ENCODE results near the gene INHBA.

The INHBA gene

DNA sequence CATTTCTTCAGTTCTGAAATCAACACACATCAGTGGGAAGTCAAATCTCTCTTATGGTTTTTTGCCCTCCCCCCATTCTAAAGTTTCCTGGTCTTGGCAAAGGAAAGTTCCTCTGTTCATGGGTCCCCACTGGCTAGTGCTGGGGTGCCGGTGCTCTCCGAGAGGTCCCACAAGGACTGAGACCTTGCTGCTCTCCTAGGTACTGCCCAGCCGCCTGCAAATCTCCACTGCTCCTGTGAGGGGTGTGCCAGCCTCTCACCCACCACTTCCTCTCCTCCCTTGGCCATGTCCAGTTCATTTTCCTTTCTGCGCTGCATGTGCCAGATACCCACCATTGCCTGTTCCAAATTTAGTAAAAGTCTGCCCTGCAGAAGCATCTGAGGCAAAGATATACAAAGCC is 17.2 kb upstream of the INHBA start:
- H3K9me3 ChIP-seq (ENCODE audit: low read length), result no peaks in the 10 kb centered on the region
- no peaks in the 10 kb centered on the region for H4K20me1 ChIP-seq (ENCODE audit: insufficient read depth, low read length)
- no peak overlapping the region for H3K9ac ChIP-seq (ENCODE audit: low read length)
- H3K36me3 ChIP-seq (ENCODE audit: insufficient read depth, low read length), result no peaks in the 10 kb centered on the region
- no peak for TF ChIP-seq EZH2 (IDR thresholded peaks at IDR 0.05; ENCODE audit: borderline replicate concordance, low read length)
- TF ChIP-seq, protein P1, sequence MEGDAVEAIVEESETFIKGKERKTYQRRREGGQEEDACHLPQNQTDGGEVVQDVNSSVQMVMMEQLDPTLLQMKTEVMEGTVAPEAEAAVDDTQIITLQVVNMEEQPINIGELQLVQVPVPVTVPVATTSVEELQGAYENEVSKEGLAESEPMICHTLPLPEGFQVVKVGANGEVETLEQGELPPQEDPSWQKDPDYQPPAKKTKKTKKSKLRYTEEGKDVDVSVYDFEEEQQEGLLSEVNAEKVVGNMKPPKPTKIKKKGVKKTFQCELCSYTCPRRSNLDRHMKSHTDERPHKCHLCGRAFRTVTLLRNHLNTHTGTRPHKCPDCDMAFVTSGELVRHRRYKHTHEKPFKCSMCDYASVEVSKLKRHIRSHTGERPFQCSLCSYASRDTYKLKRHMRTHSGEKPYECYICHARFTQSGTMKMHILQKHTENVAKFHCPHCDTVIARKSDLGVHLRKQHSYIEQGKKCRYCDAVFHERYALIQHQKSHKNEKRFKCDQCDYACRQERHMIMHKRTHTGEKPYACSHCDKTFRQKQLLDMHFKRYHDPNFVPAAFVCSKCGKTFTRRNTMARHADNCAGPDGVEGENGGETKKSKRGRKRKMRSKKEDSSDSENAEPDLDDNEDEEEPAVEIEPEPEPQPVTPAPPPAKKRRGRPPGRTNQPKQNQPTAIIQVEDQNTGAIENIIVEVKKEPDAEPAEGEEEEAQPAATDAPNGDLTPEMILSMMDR (IDR thresholded peaks at IDR 0.05; ENCODE audit: low read length), result no peak
- no peaks in the 10 kb centered on the region for H3F3A ChIP-seq (ENCODE audit: insufficient read depth, low read length)
- H3K79me2 ChIP-seq (ENCODE audit: insufficient read depth, low read length), result no peaks in the 10 kb centered on the region
- H3K27ac ChIP-seq (ENCODE audit: low read depth, low read length, poor library complexity, severe bottlenecking), result no peak overlapping the region
- H3K4me3 ChIP-seq (ENCODE audit: low read depth, low read length, poor library complexity, severe bottlenecking), result no peak overlapping the region
- no peaks in the 10 kb centered on the region for H3K4me1 ChIP-seq (ENCODE audit: insufficient read depth, low read length, severe bottlenecking)
- H3K9me2 ChIP-seq (ENCODE audit: low read depth, low read length), result no peaks in the 10 kb centered on the region
- 0 out of 2 replicates have a peak, but pooled peaks cover 4% of the 10 kb centered on the region for H3K27me3 ChIP-seq (ENCODE audit: insufficient read depth, low read length)
- no peak overlapping the region for H2AFZ ChIP-seq (ENCODE audit: low read length)
- no peak overlapping the region for H3K4me2 ChIP-seq (ENCODE audit: low read length)

DNA sequence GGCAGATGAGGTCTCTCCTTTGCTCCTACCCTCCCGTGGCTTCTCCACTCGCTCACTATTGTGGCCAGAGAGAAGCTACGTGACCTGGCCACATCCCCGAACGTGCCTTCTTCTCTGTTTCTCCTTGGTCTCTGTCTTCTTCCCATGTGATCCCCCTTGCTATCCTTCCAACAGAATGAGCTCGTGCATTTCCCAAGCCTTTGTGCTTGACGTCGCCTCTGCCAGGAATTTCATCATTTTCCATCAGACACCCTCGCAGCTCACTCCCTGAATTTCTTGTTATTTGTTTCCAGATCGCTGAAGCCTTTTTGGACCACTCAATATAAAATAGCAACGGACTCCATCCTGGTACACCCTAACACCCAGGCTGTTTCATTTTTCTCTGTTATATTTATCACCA is 13.8 kb upstream of the INHBA start:
- no peak overlapping the region for H3K4me3 ChIP-seq (ENCODE audit: low read depth, low read length, poor library complexity, severe bottlenecking)
- no peak overlapping the region for H3K4me2 ChIP-seq (ENCODE audit: low read length)
- H3F3A ChIP-seq (ENCODE audit: insufficient read depth, low read length), result no peaks in the 10 kb centered on the region
- 0 out of 2 replicates have a peak, but pooled peaks cover 4% of the 10 kb centered on the region for H3K27me3 ChIP-seq (ENCODE audit: insufficient read depth, low read length)
- no peak overlapping the region for H2AFZ ChIP-seq (ENCODE audit: low read length)
- H3K9ac ChIP-seq (ENCODE audit: low read length), result no peak overlapping the region
- no peaks in the 10 kb centered on the region for H4K20me1 ChIP-seq (ENCODE audit: insufficient read depth, low read length)
- TF ChIP-seq, protein P1 (IDR thresholded peaks at IDR 0.05; ENCODE audit: low read length), result no peak
- no peak for TF ChIP-seq EZH2 (IDR thresholded peaks at IDR 0.05; ENCODE audit: borderline replicate concordance, low read length)
- H3K27ac ChIP-seq (ENCODE audit: low read depth, low read length, poor library complexity, severe bottlenecking), result no peak overlapping the region
- no peaks in the 10 kb centered on the region for H3K9me3 ChIP-seq (ENCODE audit: low read length)
- no peaks in the 10 kb centered on the region for H3K79me2 ChIP-seq (ENCODE audit: insufficient read depth, low read length)
- H3K9me2 ChIP-seq (ENCODE audit: low read depth, low read length), result no peaks in the 10 kb centered on the region
- no peaks in the 10 kb centered on the region for H3K4me1 ChIP-seq (ENCODE audit: insufficient read depth, low read length, severe bottlenecking)
- H3K36me3 ChIP-seq (ENCODE audit: insufficient read depth, low read length), result no peaks in the 10 kb centered on the region

DNA sequence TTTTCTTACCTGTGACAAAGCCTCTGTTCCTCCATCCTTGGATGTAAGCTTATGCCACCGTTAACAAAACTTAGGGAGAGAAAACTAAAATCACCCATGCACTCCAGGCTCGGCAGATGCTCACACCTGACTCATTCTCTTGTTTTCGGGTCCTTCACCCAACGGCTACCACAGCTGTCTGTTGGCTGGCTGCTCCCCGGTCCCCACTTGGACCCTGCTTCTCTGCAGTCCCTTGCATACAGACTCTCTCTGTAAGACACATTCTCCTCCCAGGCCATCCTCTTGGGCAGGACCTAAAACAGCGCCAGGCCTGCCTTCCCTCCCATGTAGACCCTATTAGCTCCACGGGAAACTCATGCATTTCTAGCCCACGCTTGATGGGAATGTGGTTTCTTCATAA is 12.1 kb upstream of the INHBA start:
- no peaks in the 10 kb centered on the region for H3K9me2 ChIP-seq (ENCODE audit: low read depth, low read length)
- H3K4me2 ChIP-seq (ENCODE audit: low read length), result no peak overlapping the region
- H3F3A ChIP-seq (ENCODE audit: insufficient read depth, low read length), result no peaks in the 10 kb centered on the region

More for the DNA sequence above, 12.1 kb upstream of the INHBA start:
- no peak overlapping the region for H2AFZ ChIP-seq (ENCODE audit: low read length)
- H3K4me1 ChIP-seq (ENCODE audit: insufficient read depth, low read length, severe bottlenecking), result no peaks in the 10 kb centered on the region
- H3K27ac ChIP-seq (ENCODE audit: low read depth, low read length, poor library complexity, severe bottlenecking), result no peak overlapping the region
- no peaks in the 10 kb centered on the region for H3K9me3 ChIP-seq (ENCODE audit: low read length)
- TF ChIP-seq EZH2 (IDR thresholded peaks at IDR 0.05; ENCODE audit: borderline replicate concordance, low read length), result no peak
- TF ChIP-seq, protein P1 (IDR thresholded peaks at IDR 0.05; ENCODE audit: low read length), result no peak
- no peak overlapping the region for H3K4me3 ChIP-seq (ENCODE audit: low read depth, low read length, poor library complexity, severe bottlenecking)
- H4K20me1 ChIP-seq (ENCODE audit: insufficient read depth, low read length), result no peaks in the 10 kb centered on the region
- H3K27me3 ChIP-seq (ENCODE audit: insufficient read depth, low read length), result 0 out of 2 replicates have a peak, but pooled peaks cover 4% of the 10 kb centered on the region
- H3K9ac ChIP-seq (ENCODE audit: low read length), result no peak overlapping the region
- H3K36me3 ChIP-seq (ENCODE audit: insufficient read depth, low read length), result no peaks in the 10 kb centered on the region
- no peaks in the 10 kb centered on the region for H3K79me2 ChIP-seq (ENCODE audit: insufficient read depth, low read length)
